Measurements from ENCODE around the gene HSF5. TPM values are rescaled to one million over a fixed set of nuclear protein-coding genes. Genes with fewer than 3 reads are reported as not detected.

Gene HSF5
- polyA plus RNA-seq, 2 of the 4 experiments (the other 2 are of a cell fraction): not detected

GRCh38 chr17:58436805-58437239 lies 51.4 kb downstream of the HSF5 start (continued):
- TF ChIP-seq FOSL2 (IDR thresholded peaks at IDR 0.05) (no peak), FOSL2 (CRISPR knock-in tag; IDR thresholded peaks at IDR 0.05) (no peak), MAX (IDR thresholded peaks at IDR 0.05) (no peak)

- ChIA-PET CTCF (interaction anchor here (0.6 to 8.9 kb wide), 8 partner anchors 11 to 434 kb away, joined by 3 to 80 read pairs (median 5); partner anchors contain the start of genes RNF43 and SUPT4H1), POLR2A (no interaction called here)
- Histone ChIP-seq H3K4me3 (no peak overlapping the region), H3K27ac (no peak overlapping the region), H3K4me1 (no peaks in the 10 kb centered on the region), H3K4me2 (no peak overlapping the region), H3K9me3 (no peaks in the 10 kb centered on the region)
- FAIRE-seq (peak; percentile 32), ATAC-seq (no peak), DNase-seq (ENCODE audit: low read depth in 1 of 2, low spot score in 1 of 2) (no peak)
- TF ChIP-seq CHD4 (IDR thresholded peaks at IDR 0.05; ENCODE audit: borderline replicate concordance) (no peak), TFCP2L1 (CRISPR knock-in tag; IDR thresholded peaks at IDR 0.05) (no peak), REST (IDR thresholded peaks at IDR 0.05) (no peak), NFE2L2 (conservative IDR thresholded peaks at IDR 0.05; ENCODE audit: low read length) (no peak), BHLHE40 (IDR thresholded peaks at IDR 0.05; ENCODE audit: low read depth, low read length) (no peak), FOXS1 (CRISPR knock-in tag; IDR thresholded peaks at IDR 0.05) (no peak), MAX (IDR thresholded peaks at IDR 0.05) (no peak), RFX5 (IDR thresholded peaks at IDR 0.05) (no peak), RNF2 (IDR thresholded peaks at IDR 0.05; ENCODE audit: borderline replicate concordance, low read depth) (no peak), HES2 (IDR thresholded peaks at IDR 0.05) (no peak), NPAS2 (CRISPR knock-in tag; IDR thresholded peaks at IDR 0.05; ENCODE audit: borderline replicate concordance) (no peak), E2F6 (IDR thresholded peaks at IDR 0.05; ENCODE audit: borderline replicate concordance, low read depth) (no peak), CBX8 (IDR thresholded peaks at IDR 0.05) (no peak), HOXB5 (CRISPR knock-in tag; IDR thresholded peaks at IDR 0.05) (no peak), ZNF302 (CRISPR knock-in tag; IDR thresholded peaks at IDR 0.05) (no peak), RCOR1 (IDR thresholded peaks at IDR 0.05; ENCODE audit: low read depth, low read length) (no peak), POLR2A (IDR thresholded peaks at IDR 0.05; ENCODE audit: low read length) (no peak)
Observed at GRCh38 chr17:58436245-58436644, 52.0 kb downstream of the HSF5 start.

- Histone ChIP-seq H3K4me2 (no peak overlapping the region), H3K9me3 (no peaks in the 10 kb centered on the region), H3K27ac (no peak overlapping the region), H3K4me3 (no peak overlapping the region), H3K4me1 (no peaks in the 10 kb centered on the region)
- ChIA-PET POLR2A (interaction anchor here (1.4 kb wide), 1 partner anchor 81 kb away, joined by 8 read pairs; the partner anchor contains the start of gene SUPT4H1), CTCF (interaction anchor here (0.6 to 8.9 kb wide), 17 partner anchors 8 to 494 kb away, joined by 3 to 80 read pairs (median 3); partner anchors contain the start of genes RNF43 and SUPT4H1)
- 49% methylated on average over 7 of the region's 7 CpGs for WGBS (ENCODE audit: missing lambda C conversion rate)
- DNase-seq (ENCODE audit: low read depth in 1 of 2, low spot score in 1 of 2) (no peak), FAIRE-seq (no peak), ATAC-seq (no peak)
- TF ChIP-seq CBX2 (IDR thresholded peaks at IDR 0.05; ENCODE audit: borderline replicate concordance, low read depth) (no peak), KDM5A (IDR thresholded peaks at IDR 0.05) (no peak), RARB (CRISPR knock-in tag; IDR thresholded peaks at IDR 0.05) (no peak), EHMT2 (IDR thresholded peaks at IDR 0.05; ENCODE audit: low read depth) (no peak), HOXA7 (CRISPR knock-in tag; IDR thresholded peaks at IDR 0.05) (no peak), ATOH8 (CRISPR knock-in tag; IDR thresholded peaks at IDR 0.05; ENCODE audit: low read depth) (no peak), BHLHE40 (IDR thresholded peaks at IDR 0.05; ENCODE audit: low read depth, low read length) (no peak), ZC3H11A (IDR thresholded peaks at IDR 0.05) (no peak), CHD4 (IDR thresholded peaks at IDR 0.05; ENCODE audit: borderline replicate concordance) (no peak), SMC3 (IDR thresholded peaks at IDR 0.05) (no peak), FOSL2 (IDR thresholded peaks at IDR 0.05) (no peak), FOSL2 (CRISPR knock-in tag; IDR thresholded peaks at IDR 0.05) (no peak), NPAS2 (CRISPR knock-in tag; IDR thresholded peaks at IDR 0.05; ENCODE audit: borderline replicate concordance) (no peak), CTCF (IDR thresholded peaks at IDR 0.05) (no peak)
Observed at GRCh38 chr17:58432806-58433573, 55.2 kb downstream of the HSF5 start.

Data from A549 (cell line).